Transverse colon (tissue), 4 donors: ENCODE measurements around the gene CEMIP2. TPM values are rescaled to one million over a fixed set of nuclear protein-coding genes. Genes with fewer than 3 reads are reported as not detected.

Experiments
- DNase-seq: peaks from one replicate; pipeline ENCODE4 v3.0.0-alpha.2; 2019
- H3K27ac ChIP-seq, 4 donors: fragments of 200-600 bp; sonication (generic); 2 replicates each; pipeline ENCODE4 v1.5.1; 2016 to 2018; ENCODE audit warnings: inconsistent platforms in 4 of 4
- H3K27me3 ChIP-seq: fragments of 200-600 bp; sonication (generic); 2 replicates; pipeline ENCODE4 v1.5.1; 2017; ENCODE audit warnings: inconsistent platforms
- H3K36me3 ChIP-seq, 4 donors: fragments of 200-600 bp; sonication (generic); 2 replicates each; pipeline ENCODE4 v1.5.1; 2017 to 2019; ENCODE audit warnings: inconsistent platforms in 4 of 4
- H3K4me1 ChIP-seq, 4 donors: fragments of 200-600 bp; sonication (generic); 2 replicates each; pipeline ENCODE4 v1.5.1; 2017 to 2020; ENCODE audit warnings: inconsistent platforms in 4 of 4
- H3K4me3 ChIP-seq, 4 donors: fragments of 200-600 bp; sonication (generic); 1 replicate in 1 of 4; 2 replicates in 3 of 4; pipeline versions ENCODE4 v1.5.1 to v1.6.1; 2017 to 2019; ENCODE audit warnings: inconsistent platforms in 4 of 4
- H3K9me3 ChIP-seq, 2 donors: fragments of 200-600 bp; sonication (generic); 2 replicates each; pipeline ENCODE4 v1.5.1; 2017 to 2019; ENCODE audit warnings: inconsistent platforms in 2 of 2
- EP300 ChIP-seq: sonication (generic); formaldehyde crosslinking; IDR thresholded peaks from one replicate; pipeline ENCODE4 v1.6.1; 2017; ENCODE audit warnings: antibody characterized with exemption, low read depth
- POLR2A ChIP-seq: fragments of 450-650 bp; IDR thresholded peaks from one replicate; pipeline ENCODE4 v1.6.1; 2016; ENCODE audit warnings: antibody characterized with exemption, mild to moderate bottlenecking, moderate library complexity
- POLR2AphosphoS5 ChIP-seq, 3 donors: sonication (generic); formaldehyde crosslinking; IDR thresholded peaks; one replicate each; pipeline ENCODE4 v1.6.1; 2016; ENCODE audit warnings: antibody characterized with exemption in 3 of 3
- WGBS, 2 donors: methylation state at CpG; one replicate each; pipeline ENCODE4 v1.1.5; 2018; ENCODE audit warnings: low coverage in 1 of 2; 5-methylcytosine and 5-hydroxymethylcytosine counted together
- in situ Hi-C, 4 donors: fragments of 200-750 bp; cut with MboI; loops; one replicate each; pipeline versions ENCODE4 v1.15.0 to v1.15.1; 2017; ENCODE audit warnings: low sequenced_read_pairs in 3 of 4, low pct_ligation_motif_present in 1 of 4, low pct_unique_long_range_greater_than_20kb in 1 of 4
- intact Hi-C: fragments of 100-400 bp; cut with DNase I; formaldehyde crosslinking; loops from one replicate; pipeline ENCODE4 v1.15.1; 2023; ENCODE audit warnings: low total_unique reads
- total RNA-seq, 4 donors: library from RNA; depleted of rRNA; stranded (reverse); fragments of >200 nt; gene quantifications; one replicate each; pipeline ENCODE4 v1.1.0, GENCODE V29; 2016
- TF ChIP-seq, protein P1 (sequence below), 5 experiments: fragments of 200-600 bp in 3 of 5; fragments of 450-650 bp in 2 of 5; sonication (generic) in 3 of 5; IDR thresholded peaks; 1 replicate in 2 of 5; 2 replicates in 3 of 5; pipeline ENCODE4 v1.5.1; 2016 to 2017; ENCODE audit warnings: antibody characterized with exemption in 5 of 5, inconsistent platforms in 3 of 5, mild to moderate bottlenecking in 2 of 5, moderate library complexity in 1 of 5

The CEMIP2 gene
- total RNA-seq, 4 donors from 2014 or later = 56.3 to 352 (median 236) TPM

DNA sequence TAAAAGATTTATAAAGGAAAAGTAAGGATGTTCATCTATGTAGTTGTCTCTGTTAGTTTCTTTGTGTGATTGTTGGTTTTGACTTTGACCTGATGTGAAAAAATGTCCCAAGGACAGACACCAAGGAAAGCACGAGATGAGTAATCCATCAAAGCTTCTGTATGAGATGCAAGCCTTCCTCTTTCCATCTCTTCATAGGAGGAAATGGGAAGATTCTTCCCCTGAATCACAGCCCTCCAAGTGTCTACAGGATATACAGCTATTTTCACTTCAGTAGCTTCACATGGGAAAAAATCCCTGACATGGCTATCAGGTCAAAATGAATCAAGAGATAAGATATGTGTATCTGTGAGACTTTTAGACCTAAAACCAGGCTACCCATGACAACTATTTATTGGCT is 29.0 kb upstream of the CEMIP2 start:
- H3K36me3 ChIP-seq = no peaks in the 10 kb centered on the region
- in situ Hi-C loops = loop anchor here in 2 of 4 donors (25.0 kb wide), 2 partner anchors 510 to 1160 kb away; no protein-coding TSS in a partner anchor

DNA sequence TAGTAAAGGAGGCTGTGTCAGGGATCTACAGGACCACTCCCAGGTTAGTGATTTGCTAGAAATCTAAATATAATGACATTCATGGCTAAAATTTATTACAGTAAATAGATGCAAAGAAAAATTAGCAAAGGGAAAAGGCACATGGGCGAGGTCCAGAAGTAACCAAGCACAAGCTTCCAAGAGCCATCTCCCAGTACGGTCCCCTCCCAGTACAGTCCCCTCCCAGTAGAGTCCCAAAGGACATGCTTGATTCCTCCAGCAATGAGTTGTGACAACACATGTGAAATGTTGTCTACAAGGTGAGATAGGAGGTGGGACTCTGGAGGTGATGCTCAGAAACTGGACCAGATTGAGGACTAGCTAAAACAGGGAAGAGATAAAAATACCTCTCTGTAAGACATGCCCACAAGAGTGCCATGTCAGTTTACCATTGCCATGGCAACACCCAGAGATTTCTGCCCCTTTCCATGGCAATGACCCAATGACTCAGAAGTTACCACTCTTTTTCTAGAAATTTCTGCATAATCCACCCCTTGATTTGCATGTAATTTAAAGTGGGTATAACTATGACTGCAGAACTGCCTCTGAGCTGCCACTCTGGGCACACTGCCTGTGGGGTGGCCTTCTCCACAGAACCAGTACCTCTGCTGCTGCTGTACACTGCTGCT is 27.9 kb upstream of the CEMIP2 start:
- no peak for DNase-seq
- intact Hi-C loops (no loop called here), in situ Hi-C loops (loop anchor here in 2 of 4 donors (25.0 kb wide), 2 partner anchors 509 to 1159 kb away; no protein-coding TSS in a partner anchor)
- peak overlapping the region in 2 of 4 donors; percentile 16 to 21 for H3K27ac ChIP-seq
- H3K36me3 ChIP-seq = no peaks in the 10 kb centered on the region
- no peaks in the 10 kb centered on the region for H3K9me3 ChIP-seq
- H3K4me3 ChIP-seq = no peak overlapping the region
- no peaks in the 10 kb centered on the region for H3K27me3 ChIP-seq
- H3K4me1 ChIP-seq = peaks cover 0 to 5% (median 0%) of the 10 kb centered on the region in 4 donors
- no peak for TF ChIP-seq POLR2A
- TF ChIP-seq, protein P1, sequence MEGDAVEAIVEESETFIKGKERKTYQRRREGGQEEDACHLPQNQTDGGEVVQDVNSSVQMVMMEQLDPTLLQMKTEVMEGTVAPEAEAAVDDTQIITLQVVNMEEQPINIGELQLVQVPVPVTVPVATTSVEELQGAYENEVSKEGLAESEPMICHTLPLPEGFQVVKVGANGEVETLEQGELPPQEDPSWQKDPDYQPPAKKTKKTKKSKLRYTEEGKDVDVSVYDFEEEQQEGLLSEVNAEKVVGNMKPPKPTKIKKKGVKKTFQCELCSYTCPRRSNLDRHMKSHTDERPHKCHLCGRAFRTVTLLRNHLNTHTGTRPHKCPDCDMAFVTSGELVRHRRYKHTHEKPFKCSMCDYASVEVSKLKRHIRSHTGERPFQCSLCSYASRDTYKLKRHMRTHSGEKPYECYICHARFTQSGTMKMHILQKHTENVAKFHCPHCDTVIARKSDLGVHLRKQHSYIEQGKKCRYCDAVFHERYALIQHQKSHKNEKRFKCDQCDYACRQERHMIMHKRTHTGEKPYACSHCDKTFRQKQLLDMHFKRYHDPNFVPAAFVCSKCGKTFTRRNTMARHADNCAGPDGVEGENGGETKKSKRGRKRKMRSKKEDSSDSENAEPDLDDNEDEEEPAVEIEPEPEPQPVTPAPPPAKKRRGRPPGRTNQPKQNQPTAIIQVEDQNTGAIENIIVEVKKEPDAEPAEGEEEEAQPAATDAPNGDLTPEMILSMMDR (IDR thresholded peaks at IDR 0.05) = no peak
- no peak for TF ChIP-seq EP300
- no peak for TF ChIP-seq POLR2AphosphoS5 (IDR thresholded peaks at IDR 0.05)
- WGBS, 2 donors = 86 to 90% methylated on average over 2 of the region's 2 CpGs

More for the DNA sequence above, 29.0 kb upstream of the CEMIP2 start:
- WGBS, 2 donors = 86% methylated on average over 1 of the region's 1 CpG
- no peak overlapping the region for H3K27ac ChIP-seq
- no peak for TF ChIP-seq POLR2A
- TF ChIP-seq, protein P1 (IDR thresholded peaks at IDR 0.05) = no peak
- DNase-seq = no peak
- no peaks in the 10 kb centered on the region for H3K27me3 ChIP-seq
- H3K4me3 ChIP-seq = no peak overlapping the region
- peaks cover 0 to 5% (median 0%) of the 10 kb centered on the region in 4 donors for H3K4me1 ChIP-seq
- H3K9me3 ChIP-seq = no peaks in the 10 kb centered on the region
- intact Hi-C loops = no loop called here

DNA sequence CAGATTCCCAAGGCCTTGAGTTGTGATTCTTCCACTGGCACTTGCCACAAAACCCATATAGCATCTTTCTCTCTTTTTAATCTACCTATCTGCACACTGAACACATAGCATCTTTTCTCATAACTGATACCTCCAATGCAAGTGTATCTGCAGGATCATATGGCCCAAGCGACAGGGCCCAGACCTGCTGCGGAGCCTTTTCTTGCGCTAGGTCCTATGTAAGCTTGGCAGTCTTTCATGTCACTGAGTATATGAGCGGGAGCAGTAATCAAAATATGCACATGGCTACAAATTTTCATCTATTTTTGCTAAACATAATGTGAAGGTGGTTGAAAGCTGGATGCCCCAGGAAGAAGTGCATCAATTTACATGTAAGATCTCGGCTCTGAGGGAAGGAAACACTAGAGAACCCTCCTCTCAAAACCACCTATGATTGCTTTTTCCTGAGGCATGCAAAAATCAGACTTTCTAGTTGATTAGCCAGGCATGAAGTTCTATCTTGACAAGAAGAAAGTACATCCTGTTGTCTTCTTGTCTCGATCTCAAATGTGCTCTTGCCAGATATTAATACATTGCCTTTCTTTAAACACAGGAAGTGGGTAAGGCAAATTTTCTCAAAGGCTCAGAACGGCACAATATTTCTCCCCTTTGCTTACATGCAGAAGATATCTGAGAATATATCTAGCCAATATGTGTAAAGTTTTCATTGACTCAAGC is 26.9 kb upstream of the CEMIP2 start:
- TF ChIP-seq, protein P1 (IDR thresholded peaks at IDR 0.05) = no peak
- no peak for TF ChIP-seq EP300
- TF ChIP-seq POLR2AphosphoS5 (IDR thresholded peaks at IDR 0.05) = no peak
- no peak for TF ChIP-seq POLR2A
- in situ Hi-C loops (loop anchor here in 2 of 4 donors (25.0 kb wide), 2 partner anchors 508 to 1158 kb away; no protein-coding TSS in a partner anchor), intact Hi-C loops (no loop called here)
- peaks cover 0 to 5% (median 0%) of the 10 kb centered on the region in 4 donors for H3K4me1 ChIP-seq
- no peak for DNase-seq
- no peaks in the 10 kb centered on the region for H3K27me3 ChIP-seq
- H3K27ac ChIP-seq = peak overlapping the region; percentile 20 to 47 (median 41)
- no peaks in the 10 kb centered on the region for H3K9me3 ChIP-seq
- WGBS, 2 donors = 65 to 80% methylated on average over 4 to 7 of the region's 7 CpGs
- no peaks in the 10 kb centered on the region for H3K36me3 ChIP-seq
- H3K4me3 ChIP-seq = no peak overlapping the region

DNA sequence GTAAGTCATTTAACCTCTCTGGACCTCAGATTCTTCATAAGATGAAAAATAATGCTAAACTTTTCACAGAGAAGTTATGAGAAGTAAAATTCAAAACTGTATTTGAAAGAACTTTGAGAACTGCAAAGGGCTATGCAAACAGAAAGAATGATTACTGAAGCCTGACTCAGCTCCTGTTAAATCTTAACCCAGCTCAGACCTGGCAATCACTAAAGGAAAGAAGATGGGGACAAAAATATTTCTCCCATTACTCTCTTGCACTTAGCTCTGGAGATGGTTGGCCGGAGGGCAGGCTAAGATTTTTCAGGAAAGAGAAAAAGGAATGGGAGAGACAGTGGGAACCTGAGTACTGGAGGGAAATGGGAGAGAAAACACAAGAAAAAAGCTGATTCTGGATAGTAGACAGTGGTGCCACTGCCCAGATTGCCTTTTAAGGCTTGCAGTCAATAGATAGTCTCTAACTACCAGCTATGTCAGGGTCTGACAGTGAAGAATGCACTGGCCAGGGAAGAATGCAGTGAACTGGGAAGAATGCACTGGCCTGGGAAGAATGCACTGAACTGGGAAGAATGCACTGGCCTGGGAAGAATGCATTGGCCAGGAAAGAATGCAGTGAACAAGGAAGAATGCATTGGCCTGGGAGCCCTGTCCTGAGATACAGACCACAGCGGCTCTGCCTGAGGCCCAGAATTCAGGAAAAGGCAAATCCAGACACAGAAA is 25.2 kb upstream of the CEMIP2 start:
- Histone ChIP-seq H3K4me1 (peaks cover 0 to 5% (median 0%) of the 10 kb centered on the region in 4 donors), H3K9me3 (no peaks in the 10 kb centered on the region), H3K27ac (peak overlapping the region in 1 of 4 donors; percentile 47), H3K36me3 (no peaks in the 10 kb centered on the region), H3K4me3 (no peak overlapping the region), H3K27me3 (no peaks in the 10 kb centered on the region)
- in situ Hi-C loops = loop anchor here in 2 of 4 donors (25.0 kb wide), 2 partner anchors 506 to 1156 kb away; no protein-coding TSS in a partner anchor
- no peak for DNase-seq
- 94% methylated on average over 2 of the region's 2 CpGs; no CpG with 5 or more reads in 1 of the 2 donors for WGBS, 2 donors
- TF ChIP-seq, protein P1 (IDR thresholded peaks at IDR 0.05) = no peak
- intact Hi-C loops = no loop called here
